Mammary epithelial cell (primary cell): ENCODE results near the gene IFT43.

Source experiments
- CTCF ChIP-seq, 2 donors: IDR thresholded peaks in 1 of 2; conservative IDR thresholded peaks in 1 of 2; 2 replicates each; pipeline ENCODE4 v1.5.1; 2011 to 2012; ENCODE audit warnings: inconsistent platforms in 2 of 2, low read length in 2 of 2, mild to moderate bottlenecking in 2 of 2, control low read depth in 1 of 2, low read depth in 1 of 2; ENCODE audit not compliant: insufficient read depth in 1 of 2; ENCODE audit errors: extremely low read depth in 1 of 2
- EZH2 ChIP-seq: IDR thresholded peaks from 2 replicates; pipeline ENCODE4 v1.6.1; 2012; ENCODE audit warnings: low read length, inconsistent platforms, borderline replicate concordance

- no peak for TF ChIP-seq EZH2
- no peak for TF ChIP-seq CTCF (conservative IDR thresholded peaks at IDR 0.05 in 1 of 2, IDR thresholded peaks at IDR 0.05 in 1 of 2; ENCODE audit: extremely low read depth in 1 of 2, insufficient read depth in 1 of 2, low read depth in 1 of 2, low read length in 2 of 2)
These were observed 103.4 kb downstream of the IFT43 start for GRCh38 chr14:76088771-76089571.
